Measurements from ENCODE around the gene PODN.

The PODN gene

GRCh38 chr1:53122961-53123413 is 61.0 kb downstream of the PODN start:
- Histone ChIP-seq H3K4me1 (ENCODE audit: insufficient read depth, low read length, severe bottlenecking) (no peaks in the 10 kb centered on the region), H3K36me3 (ENCODE audit: insufficient read depth, low read length) (no peaks in the 10 kb centered on the region), H3K9ac (ENCODE audit: low read length) (no peak overlapping the region), H2AFZ (ENCODE audit: low read length) (no peak overlapping the region), H3K79me2 (ENCODE audit: insufficient read depth, low read length) (no peaks in the 10 kb centered on the region), H4K20me1 (ENCODE audit: insufficient read depth, low read length) (no peaks in the 10 kb centered on the region), H3K9me3 (ENCODE audit: low read length) (no peaks in the 10 kb centered on the region), H3K4me2 (ENCODE audit: low read length) (no peak overlapping the region), H3K9me2 (ENCODE audit: low read depth, low read length) (no peaks in the 10 kb centered on the region), H3K27me3 (ENCODE audit: insufficient read depth, low read length) (no peaks in the 10 kb centered on the region; the same call in 1 of the 2 replicates), H3K27ac (ENCODE audit: low read depth, low read length, poor library complexity, severe bottlenecking) (no peak overlapping the region), H3K4me3 (ENCODE audit: low read depth, low read length, poor library complexity, severe bottlenecking) (no peak overlapping the region), H3F3A (ENCODE audit: insufficient read depth, low read length) (no peaks in the 10 kb centered on the region)
- TF ChIP-seq CTCF (IDR thresholded peaks at IDR 0.05; ENCODE audit: low read length) (no peak), EZH2 (IDR thresholded peaks at IDR 0.05; ENCODE audit: borderline replicate concordance, low read length) (no peak)

- H3K27me3 ChIP-seq (ENCODE audit: insufficient read depth, low read length) = no peaks in the 10 kb centered on the region; the same call in 1 of the 2 replicates
- no peaks in the 10 kb centered on the region for H4K20me1 ChIP-seq (ENCODE audit: insufficient read depth, low read length)
- no peak overlapping the region for H3K4me2 ChIP-seq (ENCODE audit: low read length)
- H3K79me2 ChIP-seq (ENCODE audit: insufficient read depth, low read length) = no peaks in the 10 kb centered on the region
- no peaks in the 10 kb centered on the region for H3K9me3 ChIP-seq (ENCODE audit: low read length)
- no peaks in the 10 kb centered on the region for H3F3A ChIP-seq (ENCODE audit: insufficient read depth, low read length)
- no peaks in the 10 kb centered on the region for H3K4me1 ChIP-seq (ENCODE audit: insufficient read depth, low read length, severe bottlenecking)
- H3K36me3 ChIP-seq (ENCODE audit: insufficient read depth, low read length) = no peaks in the 10 kb centered on the region
- H3K27ac ChIP-seq (ENCODE audit: low read depth, low read length, poor library complexity, severe bottlenecking) = no peak overlapping the region
- no peaks in the 10 kb centered on the region for H3K9me2 ChIP-seq (ENCODE audit: low read depth, low read length)
- no peak overlapping the region for H3K4me3 ChIP-seq (ENCODE audit: low read depth, low read length, poor library complexity, severe bottlenecking)
- no peak overlapping the region for H2AFZ ChIP-seq (ENCODE audit: low read length)
- no peak overlapping the region for H3K9ac ChIP-seq (ENCODE audit: low read length)
- TF ChIP-seq EZH2 (IDR thresholded peaks at IDR 0.05; ENCODE audit: borderline replicate concordance, low read length) = no peak
- no peak for TF ChIP-seq CTCF (IDR thresholded peaks at IDR 0.05; ENCODE audit: low read length)
These were observed 61.6 kb downstream of the PODN start for GRCh38 chr1:53123453-53124140.

GRCh38 chr1:53125122-53125521 is 63.1 kb downstream of the PODN start:
- H3K9me3 ChIP-seq (ENCODE audit: low read length) = no peaks in the 10 kb centered on the region
- no peak for TF ChIP-seq CTCF (IDR thresholded peaks at IDR 0.05; ENCODE audit: low read length)
- no peak for TF ChIP-seq EZH2 (IDR thresholded peaks at IDR 0.05; ENCODE audit: borderline replicate concordance, low read length)
- H3K9me2 ChIP-seq (ENCODE audit: low read depth, low read length) = no peaks in the 10 kb centered on the region
- no peak overlapping the region for H3K4me3 ChIP-seq (ENCODE audit: low read depth, low read length, poor library complexity, severe bottlenecking)
- H3K79me2 ChIP-seq (ENCODE audit: insufficient read depth, low read length) = no peaks in the 10 kb centered on the region
- no peaks in the 10 kb centered on the region for H3F3A ChIP-seq (ENCODE audit: insufficient read depth, low read length)
- no peaks in the 10 kb centered on the region for H3K4me1 ChIP-seq (ENCODE audit: insufficient read depth, low read length, severe bottlenecking)
- no peak overlapping the region for H2AFZ ChIP-seq (ENCODE audit: low read length)
- H3K27me3 ChIP-seq (ENCODE audit: insufficient read depth, low read length) = peaks cover 6% of the 10 kb centered on the region; the same call in 1 of the 2 replicates
- no peak overlapping the region for H3K9ac ChIP-seq (ENCODE audit: low read length)
- no peaks in the 10 kb centered on the region for H3K36me3 ChIP-seq (ENCODE audit: insufficient read depth, low read length)
- no peaks in the 10 kb centered on the region for H4K20me1 ChIP-seq (ENCODE audit: insufficient read depth, low read length)
- no peak overlapping the region for H3K4me2 ChIP-seq (ENCODE audit: low read length)
- H3K27ac ChIP-seq (ENCODE audit: low read depth, low read length, poor library complexity, severe bottlenecking) = no peak overlapping the region

Measured in OCI-LY1 (cell line).